K562 (cell line): ENCODE results near the gene BTRC. TPM values are rescaled to one million over a fixed set of nuclear protein-coding genes. Genes with fewer than 3 reads are reported as not detected.

Source experiments
- microRNA-seq: library from miRNA; unstranded; fragments of <30 nt; microRNA quantifications from one replicate; pipeline ENCODE4, GENCODE V29; 2018; ENCODE audit warnings: borderline microRNAs expressed
- polyA plus RNA-seq, 8 experiments: library from polyadenylated mRNA; depleted of rRNA in 4 of 8; stranded (reverse) in 5 of 8; unstranded in 3 of 8; fragments of >200 nt; fragmentation: Nextera tagmentation in 2 of 8; fragmentation: Illumina TruSeq in 1 of 8; extraction: Ambion mirVana in 2 of 8; extraction: Trizol in 1 of 8; gene quantifications; 2 replicates each; pipeline versions ENCODE4 v1.2.1 to v1.2.3, GENCODE V29; 2011 to 2014; ENCODE audit warnings: inconsistent platforms in 1 of 8, missing spikeins in 1 of 8
- small RNA-seq: library from RNA; depleted of rRNA; stranded (forward); fragments of <200 nt; gene quantifications from one replicate; pipeline ENCODE3, GENCODE V24; 2014
- total RNA-seq, 7 experiments: library from RNA; depleted of rRNA in 6 of 7; stranded (reverse); fragments of >200 nt in 6 of 7; fragmentation: Illumina TruSeq in 2 of 7; extraction: Trizol in 2 of 7; gene quantifications; 2 replicates each; pipeline versions ENCODE4 v1.2.1 to v1.2.3, GENCODE V29; 2011 to 2021; ENCODE audit warnings: low replicate concordance in 1 of 7

Gene BTRC
- total and polyA plus RNA-seq, 9 of the 15 experiments (the other 6 are each of a cell fraction or from before 2014, with no cell fraction given): 1.6 to 15.4 (median 7.0) TPM

Small RNA genes lying within 50 kb of the gene (microRNA-seq; reads per million reads assigned to microRNA genes)
- gene MIR3158-1 (not detected), gene MIR3158-2 (not detected)

Small RNA genes lying within 50 kb of the gene (small RNA-seq; reads per million reads assigned to genes)
- gene MIR3158-1: not detected
- 0.15 reads per million for gene RNU2-43P
- gene RNU2-59P: 3.8 reads per million, percentile 90 among the genes with 10 or more reads in this experiment

Other genes starting within 250 kb of the BTRC start
- 0.18 and 1.0 TPM in 2 replicates for gene TLX1, start 222.9 kb upstream of the BTRC start, total RNA-seq (2014; rRNA removed)
- gene TLX1, start 222.9 kb upstream of the BTRC start, total RNA-seq (2014; rRNA removed; fragmentation: Illumina TruSeq; extraction: Trizol): 0.07 and 0.13 TPM in 2 replicates
- gene TLX1, start 222.9 kb upstream of the BTRC start, total RNA-seq (2015; rRNA removed; fragmentation: Illumina TruSeq; extraction: Trizol): 0.11 and 0.15 TPM in 2 replicates
- 0.33 and 0.47 TPM in 2 replicates for gene TLX1, start 222.9 kb upstream of the BTRC start, total RNA-seq (2021)
- 3.3 and 12.0 TPM in 2 replicates for gene TLX1, start 222.9 kb upstream of the BTRC start, polyA plus RNA-seq (2011; rRNA removed)
- 0.21 and 0.22 TPM in 2 replicates for gene TLX1, start 222.9 kb upstream of the BTRC start, polyA plus RNA-seq (2014; fragmentation: Illumina TruSeq; extraction: Trizol)
- under 1 TPM in 1 of 2 experiments, not detected in 1; 0.03 TPM for gene TLX1, start 222.9 kb upstream of the BTRC start, polyA plus RNA-seq (2014; fragmentation: Nextera tagmentation; extraction: Ambion mirVana)
- 0.24 and 0.45 TPM in 2 replicates for gene TLX1, start 222.9 kb upstream of the BTRC start, polyA plus RNA-seq (2014; rRNA removed)
- gene LBX1, start 124.7 kb upstream of the BTRC start, total RNA-seq (2014; rRNA removed): not detected in 2 replicates
- gene LBX1, start 124.7 kb upstream of the BTRC start, total RNA-seq (2014; rRNA removed; fragmentation: Illumina TruSeq; extraction: Trizol): not detected in 2 replicates
- not detected in 2 replicates for gene LBX1, start 124.7 kb upstream of the BTRC start, total RNA-seq (2015; rRNA removed; fragmentation: Illumina TruSeq; extraction: Trizol)
- not detected in 2 replicates for gene LBX1, start 124.7 kb upstream of the BTRC start, total RNA-seq (2021)
- not detected in 2 replicates for gene LBX1, start 124.7 kb upstream of the BTRC start, polyA plus RNA-seq (2011; rRNA removed)
- gene LBX1, start 124.7 kb upstream of the BTRC start, polyA plus RNA-seq (2014; fragmentation: Illumina TruSeq; extraction: Trizol): not detected in 2 replicates
- gene LBX1, start 124.7 kb upstream of the BTRC start, polyA plus RNA-seq (2014; fragmentation: Nextera tagmentation; extraction: Ambion mirVana): not detected
- gene LBX1, start 124.7 kb upstream of the BTRC start, polyA plus RNA-seq (2014; rRNA removed): not detected in 2 replicates
- gene POLL, start 234.1 kb downstream of the BTRC start, total RNA-seq (2014; rRNA removed): 10.9 and 11.7 TPM in 2 replicates
- gene POLL, start 234.1 kb downstream of the BTRC start, total RNA-seq (2014; rRNA removed; fragmentation: Illumina TruSeq; extraction: Trizol): 5.4 and 6.4 TPM in 2 replicates
- 6.9 and 8.4 TPM in 2 replicates for gene POLL, start 234.1 kb downstream of the BTRC start, total RNA-seq (2015; rRNA removed; fragmentation: Illumina TruSeq; extraction: Trizol)
- gene POLL, start 234.1 kb downstream of the BTRC start, total RNA-seq (2021): 16.9 and 18.7 TPM in 2 replicates
- 13.7 and 21.8 TPM in 2 replicates for gene POLL, start 234.1 kb downstream of the BTRC start, polyA plus RNA-seq (2011; rRNA removed)
- gene POLL, start 234.1 kb downstream of the BTRC start, polyA plus RNA-seq (2014; fragmentation: Illumina TruSeq; extraction: Trizol): 13.3 and 14.2 TPM in 2 replicates
- 1 to 10 TPM; 1.2 to 2.1 TPM for gene POLL, start 234.1 kb downstream of the BTRC start, polyA plus RNA-seq (2014; fragmentation: Nextera tagmentation; extraction: Ambion mirVana)
- gene POLL, start 234.1 kb downstream of the BTRC start, polyA plus RNA-seq (2014; rRNA removed): 13.3 and 16.1 TPM in 2 replicates
- 17.2 and 19.6 TPM in 2 replicates for gene DPCD, start 234.2 kb downstream of the BTRC start, total RNA-seq (2014; rRNA removed)
- 15.0 and 15.7 TPM in 2 replicates for gene DPCD, start 234.2 kb downstream of the BTRC start, total RNA-seq (2014; rRNA removed; fragmentation: Illumina TruSeq; extraction: Trizol)
- 15.5 and 19.4 TPM in 2 replicates for gene DPCD, start 234.2 kb downstream of the BTRC start, total RNA-seq (2015; rRNA removed; fragmentation: Illumina TruSeq; extraction: Trizol)
- gene DPCD, start 234.2 kb downstream of the BTRC start, total RNA-seq (2021): 10.0 and 12.1 TPM in 2 replicates
- gene DPCD, start 234.2 kb downstream of the BTRC start, polyA plus RNA-seq (2011; rRNA removed): 35.1 and 44.5 TPM in 2 replicates
- gene DPCD, start 234.2 kb downstream of the BTRC start, polyA plus RNA-seq (2014; fragmentation: Illumina TruSeq; extraction: Trizol): 18.8 and 20.0 TPM in 2 replicates
- 10 to 100 TPM; 37.6 to 45.2 TPM for gene DPCD, start 234.2 kb downstream of the BTRC start, polyA plus RNA-seq (2014; fragmentation: Nextera tagmentation; extraction: Ambion mirVana)
- 20.3 and 25.2 TPM in 2 replicates for gene DPCD, start 234.2 kb downstream of the BTRC start, polyA plus RNA-seq (2014; rRNA removed)